Measurements from ENCODE around the gene NINJ2. TPM values are rescaled to one million over a fixed set of nuclear protein-coding genes. Genes with fewer than 3 reads are reported as not detected.

The NINJ2 gene
- total RNA-seq, 1 donor from 2014 or later: not detected

DNA sequence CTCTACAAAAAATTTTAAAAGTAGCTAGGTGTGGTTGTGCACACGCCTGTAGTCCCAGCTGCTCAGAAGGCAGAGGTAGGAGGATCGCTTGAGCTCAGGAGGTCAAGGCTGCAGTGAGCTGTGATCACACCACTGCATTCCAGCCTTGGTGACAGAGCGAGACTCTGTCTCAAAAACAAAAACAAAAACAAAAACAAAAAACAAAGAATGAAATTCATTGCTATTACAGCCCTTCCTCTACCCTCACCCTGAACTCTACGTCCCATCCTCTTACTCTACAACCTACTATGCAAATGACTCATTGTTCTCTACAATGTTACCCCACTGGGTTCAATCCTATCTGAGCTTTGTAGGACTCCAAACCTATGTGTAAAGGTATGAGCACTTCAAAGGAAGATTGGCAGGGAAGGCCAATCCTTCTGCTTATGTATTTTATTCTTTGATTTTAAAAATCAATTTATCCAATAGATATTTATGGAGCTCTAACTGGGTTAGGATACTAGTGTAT, 39.3 kb downstream of the NINJ2 start:
- Mint-ChIP-seq H3K27me3 (ENCODE audit: low read depth, unreplicated experiment) (peaks cover 2% of the 10 kb centered on the region), H3K27ac (ENCODE audit: unreplicated experiment) (no peak overlapping the region), H3K4me1 (ENCODE audit: low read depth, unreplicated experiment) (peaks cover 8% of the 10 kb centered on the region), H3K9me3 (ENCODE audit: unreplicated experiment) (no peaks in the 10 kb centered on the region), H3K4me3 (ENCODE audit: unreplicated experiment) (no peak overlapping the region), H3K36me3 (ENCODE audit: low read depth, unreplicated experiment) (no peaks in the 10 kb centered on the region)
- H3K27me3 ChIP-seq (ENCODE audit: insufficient read depth, low read length): no peaks in the 10 kb centered on the region
- DNase-seq (ENCODE audit: low read depth): no peak
- FAIRE-seq: no peak
- no peak overlapping the region for H3K27ac ChIP-seq (ENCODE audit: low read depth, low read length)
- no peak overlapping the region for H3K4me2 ChIP-seq (ENCODE audit: low read length)
- H3K9me3 ChIP-seq (ENCODE audit: insufficient read depth, low read depth, low read length): no peaks in the 10 kb centered on the region
- H3K4me1 ChIP-seq (ENCODE audit: insufficient read depth, low read length): no peaks in the 10 kb centered on the region
- no peak overlapping the region for H3K4me3 ChIP-seq (ENCODE audit: insufficient read depth, low read depth, low read length)
- H3K9ac ChIP-seq (ENCODE audit: low read length): no peak overlapping the region
- TF ChIP-seq EZH2 (IDR thresholded peaks at IDR 0.05; ENCODE audit: insufficient read depth, low read length): no peak
- TF ChIP-seq, protein P1, sequence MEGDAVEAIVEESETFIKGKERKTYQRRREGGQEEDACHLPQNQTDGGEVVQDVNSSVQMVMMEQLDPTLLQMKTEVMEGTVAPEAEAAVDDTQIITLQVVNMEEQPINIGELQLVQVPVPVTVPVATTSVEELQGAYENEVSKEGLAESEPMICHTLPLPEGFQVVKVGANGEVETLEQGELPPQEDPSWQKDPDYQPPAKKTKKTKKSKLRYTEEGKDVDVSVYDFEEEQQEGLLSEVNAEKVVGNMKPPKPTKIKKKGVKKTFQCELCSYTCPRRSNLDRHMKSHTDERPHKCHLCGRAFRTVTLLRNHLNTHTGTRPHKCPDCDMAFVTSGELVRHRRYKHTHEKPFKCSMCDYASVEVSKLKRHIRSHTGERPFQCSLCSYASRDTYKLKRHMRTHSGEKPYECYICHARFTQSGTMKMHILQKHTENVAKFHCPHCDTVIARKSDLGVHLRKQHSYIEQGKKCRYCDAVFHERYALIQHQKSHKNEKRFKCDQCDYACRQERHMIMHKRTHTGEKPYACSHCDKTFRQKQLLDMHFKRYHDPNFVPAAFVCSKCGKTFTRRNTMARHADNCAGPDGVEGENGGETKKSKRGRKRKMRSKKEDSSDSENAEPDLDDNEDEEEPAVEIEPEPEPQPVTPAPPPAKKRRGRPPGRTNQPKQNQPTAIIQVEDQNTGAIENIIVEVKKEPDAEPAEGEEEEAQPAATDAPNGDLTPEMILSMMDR (IDR thresholded peaks at IDR 0.05; ENCODE audit: insufficient read depth, low read depth, low read length): no peak
- H4K20me1 ChIP-seq (ENCODE audit: insufficient read depth, low read length): no peaks in the 10 kb centered on the region
- no peaks in the 10 kb centered on the region for H3K79me2 ChIP-seq (ENCODE audit: insufficient read depth, low read length)
- no peak overlapping the region for H2AFZ ChIP-seq (ENCODE audit: low read depth, low read length)
- H3K36me3 ChIP-seq (ENCODE audit: insufficient read depth, low read length): no peaks in the 10 kb centered on the region

DNA sequence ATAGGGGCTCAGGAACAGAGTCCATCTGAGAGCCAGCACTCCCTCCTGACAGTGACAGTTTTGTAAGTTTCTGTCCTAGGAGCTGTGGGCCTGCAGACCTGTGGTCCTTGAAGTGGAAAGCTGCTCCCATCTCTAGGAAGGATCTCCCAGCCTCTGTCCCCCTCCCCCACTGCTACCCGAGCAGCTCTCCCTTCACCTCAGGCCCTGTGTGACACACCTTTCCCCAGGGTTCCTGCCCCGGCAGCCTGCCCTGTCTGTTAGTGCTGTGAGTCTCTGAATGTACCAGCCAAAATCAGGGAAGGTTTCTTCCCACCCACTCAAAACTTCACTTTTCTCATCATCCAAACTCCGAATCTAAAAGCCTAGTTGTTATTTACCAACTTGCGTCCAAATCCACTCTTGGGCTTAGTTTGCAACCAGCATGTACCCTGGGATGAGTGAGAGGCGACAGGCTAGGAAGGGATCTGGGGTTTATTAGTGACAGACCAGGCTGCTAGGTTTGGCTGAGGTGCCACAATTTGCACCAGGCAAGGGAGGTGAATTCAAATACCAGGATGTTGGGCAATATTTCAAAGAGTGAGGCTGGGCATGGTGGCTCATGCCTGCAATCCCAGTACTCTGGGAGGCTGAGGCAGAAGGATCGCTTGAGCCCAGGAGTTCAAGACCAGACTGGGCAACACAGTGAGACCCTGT, 39.9 kb downstream of the NINJ2 start:
- Mint-ChIP-seq H3K4me3 (ENCODE audit: unreplicated experiment) (no peak overlapping the region), H3K4me1 (ENCODE audit: low read depth, unreplicated experiment) (peaks cover 8% of the 10 kb centered on the region), H3K27me3 (ENCODE audit: low read depth, unreplicated experiment) (peaks cover 3% of the 10 kb centered on the region), H3K36me3 (ENCODE audit: low read depth, unreplicated experiment) (no peaks in the 10 kb centered on the region), H3K9me3 (ENCODE audit: unreplicated experiment) (no peaks in the 10 kb centered on the region), H3K27ac (ENCODE audit: unreplicated experiment) (no peak overlapping the region)
- no peak for TF ChIP-seq EZH2 (IDR thresholded peaks at IDR 0.05; ENCODE audit: insufficient read depth, low read length)
- H2AFZ ChIP-seq (ENCODE audit: low read depth, low read length): no peak overlapping the region
- no peaks in the 10 kb centered on the region for H4K20me1 ChIP-seq (ENCODE audit: insufficient read depth, low read length)
- no peaks in the 10 kb centered on the region for H3K36me3 ChIP-seq (ENCODE audit: insufficient read depth, low read length)
- H3K27me3 ChIP-seq (ENCODE audit: insufficient read depth, low read length): no peaks in the 10 kb centered on the region
- H3K9ac ChIP-seq (ENCODE audit: low read length): no peak overlapping the region
- FAIRE-seq (no peak), DNase-seq (ENCODE audit: low read depth) (no peak)
- no peak overlapping the region for H3K4me2 ChIP-seq (ENCODE audit: low read length)
- H3K27ac ChIP-seq (ENCODE audit: low read depth, low read length): no peak overlapping the region
- no peaks in the 10 kb centered on the region for H3K79me2 ChIP-seq (ENCODE audit: insufficient read depth, low read length)
- no peak overlapping the region for H3K4me3 ChIP-seq (ENCODE audit: insufficient read depth, low read depth, low read length)
- H3K4me1 ChIP-seq (ENCODE audit: insufficient read depth, low read length): no peaks in the 10 kb centered on the region
- no peaks in the 10 kb centered on the region for H3K9me3 ChIP-seq (ENCODE audit: insufficient read depth, low read depth, low read length)

DNA sequence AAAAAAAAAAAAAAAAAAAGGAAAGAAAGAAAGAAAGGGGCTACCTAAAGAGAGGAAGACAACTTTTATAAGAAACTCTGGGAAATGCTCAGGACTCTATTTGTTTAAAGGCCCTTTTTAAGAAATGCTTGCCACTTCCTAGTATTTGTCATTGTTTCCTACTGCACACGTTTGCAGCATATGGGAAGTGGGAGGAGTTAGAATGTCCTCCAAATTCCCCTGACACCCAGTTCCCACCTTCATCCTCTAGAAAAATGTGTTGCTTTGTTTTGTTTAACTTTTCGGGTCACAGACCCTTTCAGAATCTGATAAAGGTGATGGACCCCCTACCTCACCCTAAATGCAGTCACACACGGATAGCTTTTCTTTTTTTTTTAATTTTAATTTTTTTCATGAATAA, 40.8 kb downstream of the NINJ2 start:
- Histone ChIP-seq H3K4me1 (ENCODE audit: insufficient read depth, low read length) (no peaks in the 10 kb centered on the region), H3K4me3 (ENCODE audit: insufficient read depth, low read depth, low read length) (no peak overlapping the region), H3K36me3 (ENCODE audit: insufficient read depth, low read length) (no peaks in the 10 kb centered on the region), H2AFZ (ENCODE audit: low read depth, low read length) (no peak overlapping the region), H3K4me2 (ENCODE audit: low read length) (no peak overlapping the region), H3K9me3 (ENCODE audit: insufficient read depth, low read depth, low read length) (no peaks in the 10 kb centered on the region), H3K79me2 (ENCODE audit: insufficient read depth, low read length) (no peaks in the 10 kb centered on the region), H3K27ac (ENCODE audit: low read depth, low read length) (no peak overlapping the region), H3K9ac (ENCODE audit: low read length) (no peak overlapping the region), H3K27me3 (ENCODE audit: insufficient read depth, low read length) (no peaks in the 10 kb centered on the region), H4K20me1 (ENCODE audit: insufficient read depth, low read length) (no peaks in the 10 kb centered on the region)
- Mint-ChIP-seq H3K27ac (ENCODE audit: unreplicated experiment) (no peak overlapping the region), H3K9me3 (ENCODE audit: unreplicated experiment) (no peaks in the 10 kb centered on the region), H3K4me3 (ENCODE audit: unreplicated experiment) (no peak overlapping the region), H3K27me3 (ENCODE audit: low read depth, unreplicated experiment) (peaks cover 6% of the 10 kb centered on the region), H3K4me1 (ENCODE audit: low read depth, unreplicated experiment) (peaks cover 8% of the 10 kb centered on the region), H3K36me3 (ENCODE audit: low read depth, unreplicated experiment) (no peaks in the 10 kb centered on the region)
- no peak for FAIRE-seq
- no peak for DNase-seq (ENCODE audit: low read depth)
- no peak for TF ChIP-seq EZH2 (IDR thresholded peaks at IDR 0.05; ENCODE audit: insufficient read depth, low read length)
- TF ChIP-seq, protein P1 (IDR thresholded peaks at IDR 0.05; ENCODE audit: insufficient read depth, low read depth, low read length): no peak

Data from astrocyte (in vitro differentiated cells and primary cell).